Left renal cortex interstitium (tissue), 4 donors: Measurements from ENCODE around the gene MINAR1. TPM values are rescaled to one million over a fixed set of nuclear protein-coding genes. Genes with fewer than 3 reads are reported as not detected.
"Not testable (repeated sequence)": the region's sequence is repeated elsewhere in the genome, so short reads cannot be mapped to it uniquely, and the experiment has no call there.

Experiments
- DNase-seq, 4 donors: peaks; one replicate each; pipeline ENCODE4 v3.0.0-alpha.2; 2013; ENCODE audit warnings: low read depth in 4 of 4, low spot score in 2 of 4, missing footprints in 1 of 4
- polyA plus RNA-seq, 4 donors: library from polyadenylated mRNA; unstranded; fragments of 120-200 nt; gene quantifications; one replicate each; pipeline ENCODE4 v1.2.1, GENCODE V29; 2013; ENCODE audit not compliant: insufficient read length in 4 of 4

MINAR1 gene
- 1 to 10 TPM in 2 of 4 donors, under 1 TPM in 2; 0.83 to 1.3 (median 1.1) TPM for polyA plus RNA-seq

DNA sequence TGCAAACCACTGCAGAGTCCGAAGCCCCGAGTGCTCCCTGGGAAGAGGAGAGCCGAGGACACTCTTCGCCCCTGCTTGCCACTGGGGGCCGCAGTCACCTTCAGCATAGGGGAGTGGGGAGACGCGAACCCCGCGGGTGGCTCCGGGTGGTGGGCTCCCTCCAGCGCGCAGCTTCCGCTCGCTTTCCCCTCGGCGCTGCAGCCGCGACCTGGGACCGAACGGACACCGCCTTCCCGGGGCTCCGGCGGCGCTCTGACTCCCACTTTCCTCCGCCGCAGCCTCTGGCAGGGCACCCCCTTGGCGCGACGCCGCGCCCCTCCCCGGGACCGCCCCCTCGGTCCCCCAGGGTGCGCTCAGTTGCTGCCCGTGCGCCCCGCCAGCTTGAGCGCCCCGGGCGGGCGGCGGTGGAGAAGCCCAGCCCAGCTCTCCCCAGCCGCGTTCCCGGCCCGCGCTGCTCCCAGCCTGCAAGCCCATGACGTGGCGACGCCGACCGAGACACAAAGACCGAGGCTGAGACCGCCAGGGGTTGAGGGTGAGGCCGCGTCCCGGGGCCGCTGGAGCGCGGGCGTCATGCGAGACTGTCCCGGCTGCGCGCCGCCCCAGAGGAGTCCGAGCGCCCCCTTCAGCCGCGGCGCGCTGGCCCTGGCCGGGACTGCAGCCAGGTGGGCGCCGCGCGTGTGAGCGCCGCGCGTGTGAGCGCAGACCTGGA, at the start of gene MINAR1:
Gene MINAR1 (plus strand): TSS at position 701 of the 709 bp plus-strand sequence. CDS start 23,812 bp downstream, outside the sequence.
- peak in 2 of 4 donors; percentile 19 to 28 for DNase-seq

GRCh38 chr15:79394231-79394630, 37.9 kb upstream of the MINAR1 start:
- no peak for DNase-seq

DNA sequence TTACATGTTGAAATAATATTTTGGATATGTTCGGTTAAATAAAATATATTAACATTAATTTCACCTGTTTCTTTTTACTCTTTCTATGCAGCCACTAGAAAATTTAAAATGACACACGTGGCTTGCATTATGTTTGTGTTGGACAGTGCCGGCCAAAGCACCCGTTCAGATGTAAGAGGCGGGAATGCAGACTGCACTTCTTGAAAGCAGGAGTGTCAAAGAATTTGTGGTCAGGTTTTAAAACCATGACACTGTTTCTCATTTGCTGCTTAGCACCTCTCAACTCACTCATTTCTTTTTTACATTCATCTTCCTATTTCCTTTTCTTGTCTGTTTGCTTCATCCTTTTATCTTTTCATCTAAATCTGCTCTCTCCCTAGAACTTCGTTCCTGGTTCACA, 35.3 kb upstream of the MINAR1 start:
- no peak for DNase-seq

DNA sequence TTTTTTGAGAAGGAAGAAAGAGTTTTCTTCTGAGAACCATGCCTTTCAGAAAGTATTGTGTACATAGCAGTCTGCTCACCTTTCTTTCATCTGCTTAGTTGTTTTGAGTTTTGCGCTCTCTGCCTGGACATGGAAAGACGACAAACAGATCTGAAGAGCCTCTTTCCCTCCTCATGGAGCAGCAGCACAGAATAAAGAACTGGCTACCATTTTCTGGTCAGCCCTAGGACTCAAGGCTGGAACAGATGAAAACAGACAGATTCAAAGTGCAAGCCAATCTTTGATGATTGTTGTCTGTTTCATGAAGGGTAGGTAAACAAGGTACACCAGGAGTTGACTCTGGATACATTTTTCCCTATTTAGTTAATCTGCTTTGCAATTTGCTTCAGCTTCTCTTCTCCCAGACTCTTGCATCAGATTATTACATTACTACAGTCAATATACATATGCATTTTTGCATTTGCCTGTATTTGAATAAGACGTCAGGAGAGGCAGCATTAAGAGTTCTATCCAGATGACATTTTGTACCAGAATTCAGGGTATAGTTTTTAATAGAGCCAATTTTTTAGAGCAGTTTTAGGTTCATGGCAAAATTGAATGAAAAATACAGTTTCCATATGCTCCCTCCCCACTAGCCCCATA, 34.7 kb upstream of the MINAR1 start:
- DNase-seq, result no peak

DNA sequence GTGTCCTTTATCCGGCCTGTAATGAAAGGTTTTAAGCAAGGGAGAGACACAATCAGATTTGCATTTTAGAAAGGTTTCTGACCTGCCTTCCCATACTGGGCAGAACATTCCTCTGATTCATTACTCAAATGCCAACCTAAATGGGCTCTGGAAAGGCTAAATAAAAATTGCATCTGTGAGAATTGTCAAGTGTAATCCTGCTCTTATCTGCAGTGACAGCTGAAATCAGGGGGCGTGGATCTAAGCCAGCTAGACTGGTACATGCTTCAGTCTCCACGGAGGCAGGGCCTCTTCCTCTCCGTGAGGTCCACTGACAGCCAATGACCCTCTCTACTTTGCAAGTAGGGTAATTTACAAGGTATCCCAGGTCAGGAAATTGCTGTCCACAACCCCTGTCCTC, 32.5 kb upstream of the MINAR1 start:
- no peak for DNase-seq

DNA sequence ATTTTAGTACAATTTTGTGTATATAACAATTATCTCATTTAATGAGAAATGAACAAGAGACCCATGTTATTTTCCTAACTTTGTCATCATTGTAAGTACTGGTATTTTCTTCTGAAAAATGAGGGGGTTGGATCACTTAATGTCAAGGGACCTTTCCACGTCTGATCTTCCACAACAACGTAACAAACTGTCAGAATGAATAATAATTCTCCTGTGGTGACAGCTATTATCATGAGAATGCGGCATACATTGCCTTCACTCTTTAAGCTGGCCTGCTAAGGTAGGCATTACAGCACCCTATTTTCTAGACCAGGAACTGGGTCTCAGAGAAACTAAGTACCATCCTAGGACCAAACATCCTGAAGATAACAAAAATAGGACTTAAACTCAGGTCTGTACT, 31.5 kb upstream of the MINAR1 start:
- DNase-seq, result no peak

DNA sequence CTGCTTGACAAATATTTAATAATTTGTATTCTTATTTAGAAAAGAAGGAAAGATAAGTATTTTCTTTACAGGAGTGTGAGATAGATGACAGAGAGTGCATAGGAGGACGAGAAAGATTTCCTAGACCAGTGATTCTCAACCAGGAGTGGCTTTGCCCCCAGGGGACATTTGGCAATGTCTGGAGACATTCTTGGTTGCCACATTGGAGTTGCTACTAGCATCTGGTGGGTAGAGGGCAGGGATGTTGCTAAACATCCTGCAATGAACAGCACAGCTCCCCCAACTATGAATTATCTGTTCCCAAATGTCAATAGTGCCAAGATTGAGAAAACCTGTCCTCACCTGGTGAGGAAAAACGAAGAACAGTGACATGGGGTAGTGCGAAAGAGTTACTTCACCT, 30.8 kb upstream of the MINAR1 start:
- DNase-seq, result no peak

- no peak for DNase-seq
These were observed 30.0 kb upstream of the MINAR1 start for GRCh38 chr15:79402136-79402535.

GRCh38 chr15:79403501-79403900, 28.6 kb upstream of the MINAR1 start:
- DNase-seq, result no peak

GRCh38 chr15:79406210-79406609, 25.9 kb upstream of the MINAR1 start:
- DNase-seq, result no peak

DNA sequence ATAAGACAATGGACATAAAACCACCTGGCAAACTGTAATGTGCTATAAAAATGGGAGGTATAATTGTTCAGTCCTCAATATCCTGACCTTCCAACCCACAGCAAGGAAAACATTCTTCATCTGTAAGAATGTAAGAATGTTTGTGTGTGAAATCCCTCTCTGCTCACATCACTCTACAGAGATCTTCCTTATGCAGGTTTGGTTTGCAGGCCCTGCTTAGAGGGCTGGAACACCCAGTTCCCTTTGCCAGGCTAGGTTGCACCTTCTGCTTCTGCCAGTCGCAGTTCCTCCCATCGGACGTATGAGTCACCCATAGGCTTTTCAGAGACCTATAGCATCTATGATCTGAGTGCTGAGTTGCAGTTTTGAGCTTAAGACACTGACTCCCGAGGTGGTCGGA, 24.1 kb upstream of the MINAR1 start:
- no peak for DNase-seq

- no peak for DNase-seq
These were observed 21.9 kb upstream of the MINAR1 start for GRCh38 chr15:79410237-79410636.

- no peak for DNase-seq
These were observed 20.1 kb upstream of the MINAR1 start for GRCh38 chr15:79412010-79412409.

DNA sequence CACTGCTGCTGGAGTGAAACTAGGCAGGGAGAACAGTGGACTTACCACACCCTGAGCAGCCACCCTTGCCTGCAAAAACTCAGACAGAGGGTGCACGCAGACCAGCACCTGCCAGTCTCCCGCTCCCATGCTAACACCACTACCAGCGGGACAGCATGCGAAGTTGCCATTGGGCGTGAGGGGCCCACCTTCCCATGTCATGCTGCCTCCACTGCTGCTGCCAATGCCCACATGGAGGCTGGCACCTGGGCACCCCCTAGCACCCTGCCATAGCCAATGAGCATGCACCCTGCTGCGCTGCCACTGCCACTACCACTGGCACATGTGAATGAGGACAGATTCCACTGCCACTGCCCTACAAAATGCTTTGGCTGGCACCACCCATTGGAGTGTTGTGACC, 19.7 kb upstream of the MINAR1 start:
- DNase-seq, result no peak

GRCh38 chr15:79416876-79417275, 15.3 kb upstream of the MINAR1 start:
- no peak for DNase-seq

DNA sequence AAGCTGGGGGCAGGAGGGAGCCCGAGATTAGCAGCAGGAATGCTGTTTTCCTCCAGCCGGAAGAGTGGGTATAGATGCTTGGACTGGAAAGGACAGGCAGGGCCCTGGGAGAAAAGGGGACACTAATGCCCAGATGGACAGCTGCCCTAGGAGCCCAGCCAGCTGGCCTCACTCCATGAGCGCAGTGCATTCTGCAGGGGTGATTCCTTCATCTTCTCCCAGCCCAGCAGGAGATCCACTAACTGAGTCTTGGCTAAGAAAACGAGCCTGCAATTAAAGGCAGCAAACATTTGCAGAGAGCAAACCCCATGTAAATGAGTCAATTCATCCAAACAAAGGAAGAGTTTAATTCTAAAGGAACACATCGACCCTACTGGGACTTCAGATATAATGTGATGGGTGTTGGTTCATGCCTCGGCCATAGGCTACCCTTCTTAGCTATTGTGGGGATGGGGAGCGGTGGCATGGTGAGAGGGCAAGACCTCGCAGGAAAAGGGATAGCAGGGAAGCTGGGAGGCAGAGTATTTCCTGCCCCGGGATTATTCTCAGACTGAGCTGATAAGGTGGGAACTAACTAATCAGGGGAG, 13.3 kb upstream of the MINAR1 start:
- no peak for DNase-seq

GRCh38 chr15:79425591-79426295, 6.4 kb upstream of the MINAR1 start:
- DNase-seq, result no peak

- DNase-seq, result not testable (repeated sequence)
These were observed 5.2 kb upstream of the MINAR1 start for GRCh38 chr15:79426899-79427298.

DNA sequence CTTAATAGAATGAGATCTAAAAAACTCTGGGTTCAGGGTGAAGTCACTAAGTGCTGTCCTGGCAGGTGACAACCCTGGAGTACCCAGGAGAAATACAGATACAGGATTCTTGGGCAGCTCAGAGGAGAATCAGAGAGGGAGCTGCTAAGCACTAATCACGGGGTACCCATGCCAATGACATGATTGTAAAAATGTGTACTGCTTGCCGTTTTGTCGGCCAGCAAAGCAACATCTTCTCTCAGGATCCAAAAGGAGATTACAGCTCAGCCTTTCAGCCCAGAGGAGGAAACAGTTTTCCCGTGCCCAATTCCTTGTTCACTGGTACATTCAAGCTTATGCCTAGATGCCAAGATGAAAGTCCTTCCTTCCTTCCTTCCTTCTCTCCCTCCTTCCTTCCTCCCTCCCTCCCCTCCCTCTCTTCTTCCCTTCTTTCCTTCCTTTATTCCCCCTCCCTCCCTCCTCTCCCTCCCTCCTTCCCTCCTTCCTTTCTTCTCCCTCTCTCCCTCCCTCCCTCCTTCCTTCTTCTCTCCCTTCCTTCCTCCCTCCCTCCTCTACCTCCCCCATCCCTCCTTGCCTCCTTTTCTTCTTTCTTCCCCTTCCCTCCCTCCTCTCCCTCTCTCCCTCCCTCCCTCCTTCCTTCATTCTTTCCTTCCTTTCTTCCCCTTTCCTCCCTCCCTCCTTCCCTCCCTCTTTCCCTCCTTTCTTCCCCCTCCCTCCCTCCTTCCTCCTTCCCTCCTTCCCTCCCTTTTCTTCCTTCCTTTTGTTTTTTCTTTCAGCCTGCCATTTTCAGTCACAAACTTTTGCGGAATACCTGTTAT, 4.1 kb upstream of the MINAR1 start:
- DNase-seq, result no peak

GRCh38 chr15:79430901-79431635, 1.1 kb upstream of the MINAR1 start:
- DNase-seq, result peak in 1 of 4 donors; percentile 18
